Stomach (tissue), 9 donors: Measurements from ENCODE around the gene SMYD3. TPM values are rescaled to one million over a fixed set of nuclear protein-coding genes. Genes with fewer than 3 reads are reported as not detected.
"Not testable (repeated sequence)": the region's sequence is repeated elsewhere in the genome, so short reads cannot be mapped to it uniquely, and the experiment has no call there.

Experiments used
- DNase-seq, 2 donors: peaks; one replicate each; pipeline versions ENCODE4 v3.0.0 to v3.0.0-alpha.2; 2013 to 2019
- H3K27ac ChIP-seq, 5 donors: fragments of 200-600 bp in 4 of 5; sonication (generic) in 4 of 5; one replicate each; pipeline ENCODE4 v1.5.1; 2013 to 2019; ENCODE audit warnings: mild to moderate bottlenecking in 1 of 5, moderate library complexity in 1 of 5
- H3K27me3 ChIP-seq, 3 donors: fragments of 200-600 bp; sonication (generic); one replicate each; pipeline ENCODE4 v1.5.1; 2017 to 2019; ENCODE audit warnings: mixed run types in 1 of 3
- H3K36me3 ChIP-seq, 4 donors: fragments of 200-600 bp; sonication (generic); 1 replicate in 3 of 4; 2 replicates in 1 of 4; pipeline ENCODE4 v1.5.1; 2016 to 2019
- H3K4me1 ChIP-seq, 4 donors: fragments of 200-600 bp; sonication (generic); one replicate each; pipeline ENCODE4 v1.5.1; 2016 to 2019
- H3K4me3 ChIP-seq, 4 donors: fragments of 200-600 bp; sonication (generic) in 3 of 4; one replicate each; pipeline ENCODE4 v1.5.1; 2016 to 2019; ENCODE audit warnings: mild to moderate bottlenecking in 1 of 4
- H3K9me3 ChIP-seq, 4 donors: fragments of 200-600 bp; sonication (generic); one replicate each; pipeline ENCODE4 v1.5.1; 2016 to 2019
- CTCF ChIP-seq, 7 experiments: fragments of 450-650 bp in 4 of 7; fragments of 200-600 bp in 3 of 7; sonication (generic) in 3 of 7; IDR thresholded peaks; one replicate each; pipeline ENCODE4 v1.5.1; 2016 to 2019; ENCODE audit warnings: antibody characterized with exemption in 7 of 7, control low read depth in 2 of 7, mild to moderate bottlenecking in 1 of 7
- EP300 ChIP-seq: sonication (generic); formaldehyde crosslinking; IDR thresholded peaks from one replicate; pipeline ENCODE4 v1.6.1; 2017; ENCODE audit warnings: antibody characterized with exemption
- POLR2A ChIP-seq, 4 donors: fragments of 450-650 bp; IDR thresholded peaks; one replicate each; pipeline ENCODE4 v1.6.1; 2016; ENCODE audit warnings: antibody characterized with exemption in 4 of 4, control low read depth in 2 of 4, mild to moderate bottlenecking in 1 of 4, moderate library complexity in 1 of 4
- POLR2AphosphoS5 ChIP-seq, 3 donors: sonication (generic); formaldehyde crosslinking; IDR thresholded peaks; one replicate each; pipeline ENCODE4 v1.6.1; 2016; ENCODE audit warnings: antibody characterized with exemption in 3 of 3
- WGBS, 5 donors: extraction: QIAGEN DNeasy Blood & Tissue Kit in 3 of 5; methylation state at CpG; one replicate each; pipeline versions ENCODE4 v1.1.5 to v1.1.7; 2013 to 2018; 5-methylcytosine and 5-hydroxymethylcytosine counted together
- intact Hi-C: fragments of 100-400 bp; cut with DNase I; formaldehyde crosslinking; loops from one replicate; pipeline ENCODE4 v1.15.1; 2023; ENCODE audit warnings: low total_unique reads
- polyA plus RNA-seq, 3 donors: library from polyadenylated mRNA; stranded (reverse); fragments of 200-250 nt; gene quantifications; one replicate each; pipeline ENCODE4 v1.2.3, GENCODE V29; 2013
- total RNA-seq, 5 donors: library from RNA; depleted of rRNA; stranded (reverse); fragments of >200 nt; gene quantifications; one replicate each; pipeline versions ENCODE4 v1.1.0 to v1.2.3, GENCODE V29; 2014 to 2016
- donor health status: healthy with polysubstance abuse.
- donor health status: Bipolar disorder and iron deficiency.
- donor health status: healthy.

SMYD3 gene
- total and polyA plus RNA-seq, 8 donors = 6.4 to 196 (median 27.8) TPM

GRCh38 chr1:245827301-245827700, 679.8 kb downstream of the SMYD3 start:
- no peak for TF ChIP-seq POLR2A (IDR thresholded peaks at IDR 0.05)
- H3K4me1 ChIP-seq = no peaks in the 10 kb centered on the region
- no peak overlapping the region for H3K4me3 ChIP-seq
- WGBS, 5 donors = 94 to 97% (median 95%) methylated on average over 10 of the region's 10 CpGs
- no peak for DNase-seq
- no peaks in the 10 kb centered on the region for H3K36me3 ChIP-seq
- intact Hi-C loops = no loop called here
- H3K9me3 ChIP-seq = no peaks in the 10 kb centered on the region
- no peak overlapping the region for H3K27ac ChIP-seq
- H3K27me3 ChIP-seq = no peaks in the 10 kb centered on the region

DNA sequence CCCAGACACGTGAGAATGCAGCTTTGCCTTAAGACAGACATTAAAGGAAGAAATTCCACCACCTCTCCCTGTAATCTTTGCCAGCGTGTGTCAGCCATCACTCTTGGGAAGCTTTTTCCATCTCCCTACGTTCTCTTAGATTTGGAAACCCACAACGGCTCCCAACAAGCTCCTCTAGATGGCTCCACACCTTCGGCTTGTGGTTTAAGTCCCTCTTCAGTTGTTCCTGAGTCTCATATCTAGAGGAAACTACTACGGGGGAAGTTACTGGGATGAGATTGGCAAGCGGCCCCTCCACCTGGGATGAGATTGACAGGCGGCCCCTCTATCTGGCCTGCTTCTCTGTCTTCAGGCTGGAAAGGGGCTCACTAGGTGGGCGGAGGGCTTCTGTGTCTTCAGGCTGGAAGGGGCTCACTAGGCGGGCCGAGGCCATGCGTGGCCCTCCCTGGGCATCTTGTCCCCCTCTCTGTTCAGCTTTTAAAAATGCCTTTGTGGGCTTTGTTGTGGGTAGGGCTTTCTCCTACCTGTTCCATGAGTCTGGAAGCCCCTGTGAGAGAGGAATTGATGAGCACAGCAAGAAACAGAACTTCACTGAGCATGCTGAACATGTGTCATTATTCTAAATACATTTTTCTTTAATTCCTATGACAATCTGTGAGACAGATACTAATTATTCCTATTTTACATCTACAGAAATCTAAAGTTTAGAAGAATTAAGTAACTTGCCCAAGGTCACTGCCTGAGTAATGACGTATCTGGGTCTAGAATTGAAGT, 681.8 kb downstream of the SMYD3 start:
- peak in 1 of 2 donors; percentile 28 for DNase-seq
- Histone ChIP-seq H3K4me3 (no peak overlapping the region), H3K9me3 (no peaks in the 10 kb centered on the region), H3K4me1 (no peaks in the 10 kb centered on the region), H3K36me3 (no peaks in the 10 kb centered on the region), H3K27me3 (no peaks in the 10 kb centered on the region), H3K27ac (no peak overlapping the region)
- TF ChIP-seq EP300 (no peak), CTCF (IDR thresholded peaks at IDR 0.05) (no peak), POLR2AphosphoS5 (IDR thresholded peaks at IDR 0.05) (no peak), POLR2A (IDR thresholded peaks at IDR 0.05) (no peak)
- intact Hi-C loops = no loop called here
- 69 to 85% (median 73%) methylated on average over 10 to 13 of the region's 13 CpGs for WGBS, 5 donors

- 91 to 98% (median 94%) methylated on average over 13 of the region's 13 CpGs for WGBS, 5 donors
- TF ChIP-seq CTCF (IDR thresholded peaks at IDR 0.05) (no peak), POLR2A (IDR thresholded peaks at IDR 0.05) (no peak), POLR2AphosphoS5 (IDR thresholded peaks at IDR 0.05) (no peak), EP300 (no peak)
- H3K36me3 ChIP-seq = no peaks in the 10 kb centered on the region
- H3K9me3 ChIP-seq = no peaks in the 10 kb centered on the region
- intact Hi-C loops = no loop called here
- DNase-seq = no peak
- H3K27ac ChIP-seq = no peak overlapping the region
- H3K4me3 ChIP-seq = no peak overlapping the region
- H3K27me3 ChIP-seq = no peaks in the 10 kb centered on the region
- H3K4me1 ChIP-seq = no peaks in the 10 kb centered on the region
These were observed 683.5 kb downstream of the SMYD3 start for GRCh38 chr1:245823408-245824147.

- Histone ChIP-seq H3K27me3 (no peaks in the 10 kb centered on the region), H3K36me3 (no peaks in the 10 kb centered on the region), H3K27ac (no peak overlapping the region), H3K4me3 (no peak overlapping the region), H3K9me3 (no peaks in the 10 kb centered on the region), H3K4me1 (no peaks in the 10 kb centered on the region)
- intact Hi-C loops = no loop called here
- 87 to 93% (median 89%) methylated on average over 11 of the region's 11 CpGs for WGBS, 5 donors
- TF ChIP-seq EP300 (no peak), POLR2AphosphoS5 (IDR thresholded peaks at IDR 0.05) (no peak), CTCF (IDR thresholded peaks at IDR 0.05) (no peak), POLR2A (IDR thresholded peaks at IDR 0.05) (no peak)
- no peak for DNase-seq
These were observed 684.1 kb downstream of the SMYD3 start for GRCh38 chr1:245822996-245823395.

- H3K36me3 ChIP-seq, H3K9me3 ChIP-seq, H3K4me3 ChIP-seq, H3K27ac ChIP-seq, H3K27me3 ChIP-seq, DNase-seq, intact Hi-C loops, H3K4me1 ChIP-seq: not testable (repeated sequence)
- WGBS, 5 donors = 89 to 100% (median 96%) methylated on average over 4 to 5 of the region's 6 CpGs
These were observed 688.7 kb downstream of the SMYD3 start for GRCh38 chr1:245818363-245818762.

GRCh38 chr1:245816496-245816895, 690.6 kb downstream of the SMYD3 start:
- H3K36me3 ChIP-seq, H3K27ac ChIP-seq, H3K4me1 ChIP-seq, H3K4me3 ChIP-seq, intact Hi-C loops, H3K27me3 ChIP-seq, H3K9me3 ChIP-seq, DNase-seq: not testable (repeated sequence)
- WGBS, 5 donors = 90 to 95% (median 93%) methylated on average over 24 of the region's 24 CpGs
